Panc1 (cell line): Measurements from ENCODE around the gene CRYBG3. TPM values are rescaled to one million over a fixed set of nuclear protein-coding genes. Genes with fewer than 3 reads are reported as not detected.

Experiments
- ATAC-seq: fragments of 200-7000 bp; cut with Tn5 transposase; 2 replicates; pipeline ENCODE4 v1.9.1; 2020; ENCODE audit warnings: mild to moderate bottlenecking, moderate library complexity
- BruUV-seq: library from RNA; stranded (reverse); fragments of 400-500 nt; replicated peaks from 2 replicates; lab custom pipeline; 2021; lab: Mats Ljungman, UMichigan
- CTCF ChIA-PET: fragments of 300-600 bp; sonication (Branson Sonifier 250); formaldehyde crosslinking; loops from one replicate; lab custom pipeline; 2022; ENCODE audit warnings: antibody characterized with exemption; lab: Charles Lee
- POLR2A ChIA-PET: fragments of 300-600 bp; sonication (Branson Sonifier 250); formaldehyde crosslinking; loops from one replicate; lab custom pipeline; 2022; ENCODE audit warnings: antibody characterized with exemption; lab: Charles Lee
- DNase-seq: peaks from one replicate; pipeline ENCODE4 v3.0.0-alpha.2; 2010; ENCODE audit warnings: low read depth, low spot score
- H3K27ac ChIP-seq: 2 replicates; pipeline ENCODE4 v1.5.1; 2011; ENCODE audit warnings: mild to moderate bottlenecking, low read length, inconsistent platforms
- H3K27me3 ChIP-seq: fragments of 200-500 bp; sonication (Bioruptor generic); 2 replicates; pipeline ENCODE4 v1.6.0; 2014; ENCODE audit warnings: low read length, inconsistent platforms; ENCODE audit not compliant: control insufficient read depth, insufficient read depth
- H3K36me3 ChIP-seq: fragments of 200-500 bp; sonication (Bioruptor generic); 2 replicates; pipeline ENCODE4 v1.5.1; 2014; ENCODE audit warnings: inconsistent platforms, mild to moderate bottlenecking, low read length, moderate library complexity; ENCODE audit not compliant: control insufficient read depth, insufficient read depth
- H3K4me1 ChIP-seq: 2 replicates; pipeline ENCODE4 v1.5.1; 2011; ENCODE audit warnings: inconsistent platforms, mild to moderate bottlenecking, low read length, moderate library complexity; ENCODE audit not compliant: control insufficient read depth, insufficient read depth
- H3K4me3 ChIP-seq, 2 experiments: 2 replicates each; pipeline ENCODE4 v1.5.1; 2011 to 2012; ENCODE audit warnings: low read depth in 2 of 2, low read length in 2 of 2, mild to moderate bottlenecking in 2 of 2, inconsistent platforms in 1 of 2, moderate library complexity in 1 of 2
- H3K9me3 ChIP-seq: fragments of 200-500 bp; sonication (Bioruptor generic); 2 replicates; pipeline ENCODE4 v1.5.1; 2014; ENCODE audit warnings: low read depth, mild to moderate bottlenecking, inconsistent platforms, low read length, moderate library complexity; ENCODE audit not compliant: control insufficient read depth, insufficient read depth
- POLR2AphosphoS5 ChIP-seq: IDR thresholded peaks from 2 replicates; pipeline ENCODE4 v1.6.1; 2012; ENCODE audit warnings: mild to moderate bottlenecking, low read depth, low read length, moderate library complexity
- SIN3A ChIP-seq: IDR thresholded peaks from 2 replicates; pipeline ENCODE4 v1.6.1; 2012; ENCODE audit warnings: low read depth, mild to moderate bottlenecking, low read length, moderate library complexity, borderline replicate concordance; ENCODE audit not compliant: insufficient read depth
- TCF7L2 ChIP-seq: IDR thresholded peaks from 2 replicates; pipeline ENCODE4 v1.6.1; 2011; ENCODE audit warnings: mild to moderate bottlenecking, low read depth, low read length, inconsistent platforms
- in situ Hi-C: cut with HindIII; loops from 2 replicates; pipeline ENCODE4 v1.10.0; 2016; ENCODE audit warnings: low sequenced_read_pairs, low pct_unique_long_range_greater_than_20kb
- intact Hi-C: fragments of 100-400 bp; cut with micrococcal nuclease; formaldehyde crosslinking; loops from one replicate; pipeline ENCODE4 v1.10.0; 2022; ENCODE audit not compliant: unreplicated experiment
- total RNA-seq: library from RNA; stranded (reverse); gene quantifications from one replicate; pipeline ENCODE4 v1.2.1, GENCODE V29; 2021; ENCODE audit not compliant: unreplicated experiment
- TF ChIP-seq, protein P1 (sequence below): fragments of 450-650 bp; IDR thresholded peaks from 2 replicates; pipeline ENCODE4 v1.5.1; 2017; ENCODE audit warnings: mild to moderate bottlenecking
- TF ChIP-seq, protein P2 (sequence below), 2 experiments: IDR thresholded peaks; 2 replicates each; pipeline ENCODE4 v1.6.1; 2011 to 2012; ENCODE audit warnings: low read depth in 2 of 2, control low read depth in 1 of 2, low read length in 1 of 2, mild to moderate bottlenecking in 1 of 2, moderate library complexity in 1 of 2; ENCODE audit not compliant: insufficient read depth in 1 of 2

The CRYBG3 gene
- total RNA-seq, 1 experiment from 2014 or later: 24.6 TPM

DNA sequence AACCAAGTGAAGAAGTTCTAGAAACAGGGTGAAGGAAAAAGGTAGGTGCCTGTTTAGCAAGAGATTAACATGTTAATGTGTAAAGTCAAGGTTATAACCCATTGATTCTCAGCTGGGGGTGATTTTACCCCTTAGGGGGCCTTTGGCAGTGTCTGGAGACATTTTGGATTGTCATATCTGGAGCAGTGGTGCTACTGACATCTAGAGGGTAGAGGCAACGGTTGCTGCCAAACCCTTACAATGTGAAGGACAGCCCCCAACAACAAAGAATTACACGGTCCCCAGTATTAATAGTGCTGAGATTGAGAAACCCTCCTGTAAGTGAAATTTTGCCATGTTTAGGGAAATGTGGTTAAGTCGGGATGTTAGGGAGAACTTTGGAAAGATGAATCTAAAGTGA, 74.7 kb downstream of the CRYBG3 start:
- H3K27me3 ChIP-seq: no peaks in the 10 kb centered on the region
- in situ Hi-C loops: no loop called here
- intact Hi-C loops: no loop called here
- DNase-seq (no peak), ATAC-seq (no peak)
- ChIA-PET POLR2A (no interaction called here), CTCF (no interaction called here)
- H3K4me1 ChIP-seq: no peaks in the 10 kb centered on the region
- no peak overlapping the region for H3K27ac ChIP-seq
- TF ChIP-seq, protein P1, sequence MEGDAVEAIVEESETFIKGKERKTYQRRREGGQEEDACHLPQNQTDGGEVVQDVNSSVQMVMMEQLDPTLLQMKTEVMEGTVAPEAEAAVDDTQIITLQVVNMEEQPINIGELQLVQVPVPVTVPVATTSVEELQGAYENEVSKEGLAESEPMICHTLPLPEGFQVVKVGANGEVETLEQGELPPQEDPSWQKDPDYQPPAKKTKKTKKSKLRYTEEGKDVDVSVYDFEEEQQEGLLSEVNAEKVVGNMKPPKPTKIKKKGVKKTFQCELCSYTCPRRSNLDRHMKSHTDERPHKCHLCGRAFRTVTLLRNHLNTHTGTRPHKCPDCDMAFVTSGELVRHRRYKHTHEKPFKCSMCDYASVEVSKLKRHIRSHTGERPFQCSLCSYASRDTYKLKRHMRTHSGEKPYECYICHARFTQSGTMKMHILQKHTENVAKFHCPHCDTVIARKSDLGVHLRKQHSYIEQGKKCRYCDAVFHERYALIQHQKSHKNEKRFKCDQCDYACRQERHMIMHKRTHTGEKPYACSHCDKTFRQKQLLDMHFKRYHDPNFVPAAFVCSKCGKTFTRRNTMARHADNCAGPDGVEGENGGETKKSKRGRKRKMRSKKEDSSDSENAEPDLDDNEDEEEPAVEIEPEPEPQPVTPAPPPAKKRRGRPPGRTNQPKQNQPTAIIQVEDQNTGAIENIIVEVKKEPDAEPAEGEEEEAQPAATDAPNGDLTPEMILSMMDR: peak; percentile 33
- no peak for TF ChIP-seq POLR2AphosphoS5
- H3K4me3 ChIP-seq: no peak overlapping the region
- no TSS peak for BruUV-seq
- no peaks in the 10 kb centered on the region for H3K9me3 ChIP-seq
- no peaks in the 10 kb centered on the region; the same call in 1 of the 2 replicates for H3K36me3 ChIP-seq

DNA sequence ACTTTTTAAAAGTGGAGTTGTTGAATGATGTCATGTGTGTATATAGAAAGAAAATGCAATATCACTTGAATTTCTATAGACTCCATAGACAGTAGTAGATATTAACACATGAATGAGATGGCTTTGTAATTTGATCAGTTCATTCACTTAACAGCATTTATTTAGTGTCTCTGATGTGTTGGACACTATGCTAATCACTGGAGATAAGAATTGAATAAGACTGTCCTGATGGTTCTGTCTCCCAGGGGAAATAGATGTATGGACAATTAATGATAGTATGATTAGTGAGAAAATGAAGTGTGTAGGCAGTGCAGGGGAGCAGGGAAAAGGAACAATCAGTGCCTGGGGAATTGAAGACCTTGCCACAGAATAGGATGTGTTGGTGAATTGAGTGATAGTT, 77.5 kb downstream of the CRYBG3 start:
- H3K27me3 ChIP-seq: no peaks in the 10 kb centered on the region
- ChIA-PET CTCF (no interaction called here), POLR2A (no interaction called here)
- H3K9me3 ChIP-seq: no peaks in the 10 kb centered on the region
- no TSS peak for BruUV-seq
- no peaks in the 10 kb centered on the region for H3K4me1 ChIP-seq
- intact Hi-C loops (no loop called here), in situ Hi-C loops (no loop called here)
- ATAC-seq (no peak), DNase-seq (no peak)
- no peak overlapping the region for H3K4me3 ChIP-seq
- TF ChIP-seq, protein P2, sequence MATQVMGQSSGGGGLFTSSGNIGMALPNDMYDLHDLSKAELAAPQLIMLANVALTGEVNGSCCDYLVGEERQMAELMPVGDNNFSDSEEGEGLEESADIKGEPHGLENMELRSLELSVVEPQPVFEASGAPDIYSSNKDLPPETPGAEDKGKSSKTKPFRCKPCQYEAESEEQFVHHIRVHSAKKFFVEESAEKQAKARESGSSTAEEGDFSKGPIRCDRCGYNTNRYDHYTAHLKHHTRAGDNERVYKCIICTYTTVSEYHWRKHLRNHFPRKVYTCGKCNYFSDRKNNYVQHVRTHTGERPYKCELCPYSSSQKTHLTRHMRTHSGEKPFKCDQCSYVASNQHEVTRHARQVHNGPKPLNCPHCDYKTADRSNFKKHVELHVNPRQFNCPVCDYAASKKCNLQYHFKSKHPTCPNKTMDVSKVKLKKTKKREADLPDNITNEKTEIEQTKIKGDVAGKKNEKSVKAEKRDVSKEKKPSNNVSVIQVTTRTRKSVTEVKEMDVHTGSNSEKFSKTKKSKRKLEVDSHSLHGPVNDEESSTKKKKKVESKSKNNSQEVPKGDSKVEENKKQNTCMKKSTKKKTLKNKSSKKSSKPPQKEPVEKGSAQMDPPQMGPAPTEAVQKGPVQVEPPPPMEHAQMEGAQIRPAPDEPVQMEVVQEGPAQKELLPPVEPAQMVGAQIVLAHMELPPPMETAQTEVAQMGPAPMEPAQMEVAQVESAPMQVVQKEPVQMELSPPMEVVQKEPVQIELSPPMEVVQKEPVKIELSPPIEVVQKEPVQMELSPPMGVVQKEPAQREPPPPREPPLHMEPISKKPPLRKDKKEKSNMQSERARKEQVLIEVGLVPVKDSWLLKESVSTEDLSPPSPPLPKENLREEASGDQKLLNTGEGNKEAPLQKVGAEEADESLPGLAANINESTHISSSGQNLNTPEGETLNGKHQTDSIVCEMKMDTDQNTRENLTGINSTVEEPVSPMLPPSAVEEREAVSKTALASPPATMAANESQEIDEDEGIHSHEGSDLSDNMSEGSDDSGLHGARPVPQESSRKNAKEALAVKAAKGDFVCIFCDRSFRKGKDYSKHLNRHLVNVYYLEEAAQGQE (IDR thresholded peaks at IDR 0.05; ENCODE audit: insufficient read depth in 1 of 2, low read depth in 2 of 2, low read length in 1 of 2): no peak
- TF ChIP-seq, protein P1: no peak
- TF ChIP-seq POLR2AphosphoS5: no peak
- TF ChIP-seq SIN3A: no peak
- no peak for TF ChIP-seq TCF7L2
- H3K36me3 ChIP-seq: no peaks in the 10 kb centered on the region
- no peak overlapping the region for H3K27ac ChIP-seq
